H9 (cell line): ENCODE measurements around the gene DYNC2H1. TPM values are rescaled to one million over a fixed set of nuclear protein-coding genes. Genes with fewer than 3 reads are reported as not detected.

ENCODE experiments used
- DNase-seq: peaks from one replicate; pipeline ENCODE4 v3.0.0-alpha.2; 2017
- H2AFZ ChIP-seq: one replicate; pipeline ENCODE4 v1.6.1; 2013; ENCODE audit warnings: mild to moderate bottlenecking, low read length, control low read depth, moderate library complexity
- H2AK5ac ChIP-seq: 2 replicates; pipeline ENCODE4 v1.6.1; 2013; ENCODE audit warnings: low read length, control low read depth, mixed read lengths; ENCODE audit not compliant: insufficient read length
- H2BK120ac ChIP-seq: one replicate; pipeline ENCODE4 v1.6.1; 2013; ENCODE audit warnings: low read depth, mild to moderate bottlenecking, low read length, control low read depth, inconsistent platforms; ENCODE audit not compliant: poor library complexity, severe bottlenecking
- H2BK12ac ChIP-seq: 2 replicates; pipeline ENCODE4 v1.6.1; 2013; ENCODE audit warnings: low read length, control low read depth, mixed read lengths, low read depth; ENCODE audit not compliant: insufficient read length
- H2BK15ac ChIP-seq: 2 replicates; pipeline ENCODE4 v1.6.1; 2013; ENCODE audit warnings: low read depth, low read length, control low read depth
- H2BK20ac ChIP-seq: one replicate; pipeline ENCODE4 v1.6.1; 2013; ENCODE audit warnings: low read depth, mild to moderate bottlenecking, low read length, control low read depth, inconsistent platforms; ENCODE audit not compliant: poor library complexity, severe bottlenecking
- H2BK5ac ChIP-seq: 2 replicates; pipeline ENCODE4 v1.6.1; 2013; ENCODE audit warnings: low read length, control low read depth, mixed read lengths; ENCODE audit not compliant: insufficient read length
- H3K14ac ChIP-seq: 2 replicates; pipeline ENCODE4 v1.6.1; 2013; ENCODE audit warnings: low read length, control low read depth; ENCODE audit not compliant: insufficient read depth
- H3K18ac ChIP-seq: 2 replicates; pipeline ENCODE4 v1.6.1; 2013; ENCODE audit warnings: low read depth, mild to moderate bottlenecking, mixed read lengths, low read length, control low read depth; ENCODE audit not compliant: insufficient read length
- H3K23ac ChIP-seq: 2 replicates; pipeline ENCODE4 v1.6.1; 2013; ENCODE audit warnings: low read length, control low read depth, mixed read lengths, low read depth; ENCODE audit not compliant: insufficient read length
- H3K23me2 ChIP-seq: 2 replicates; pipeline ENCODE4 v1.6.1; 2013; ENCODE audit warnings: low read depth, mild to moderate bottlenecking, mixed read lengths, low read length, control low read depth; ENCODE audit not compliant: insufficient read length, poor library complexity, severe bottlenecking
- H3K27ac ChIP-seq: 2 replicates; pipeline ENCODE4 v1.5.1; 2013; ENCODE audit warnings: low read length, control low read depth, mixed read lengths, low read depth; ENCODE audit not compliant: insufficient read length
- H3K27me3 ChIP-seq: 2 replicates; pipeline ENCODE4 v1.6.1; 2013; ENCODE audit warnings: low read length, control low read depth, inconsistent platforms; ENCODE audit not compliant: insufficient read depth
- H3K4ac ChIP-seq: 2 replicates; pipeline ENCODE4 v1.6.1; 2013; ENCODE audit warnings: low read depth, mild to moderate bottlenecking, control low read depth, inconsistent platforms, low read length, moderate library complexity
- H3K4me1 ChIP-seq: 2 replicates; pipeline ENCODE4 v1.6.1; 2013; ENCODE audit warnings: low read length, control low read depth, inconsistent platforms; ENCODE audit not compliant: insufficient read depth
- H3K4me2 ChIP-seq: 2 replicates; pipeline ENCODE4 v1.6.1; 2013; ENCODE audit warnings: low read length, control low read depth, mixed read lengths; ENCODE audit not compliant: insufficient read length, insufficient read depth
- H3K56ac ChIP-seq: 2 replicates; pipeline ENCODE4 v1.6.1; 2013; ENCODE audit warnings: low read depth, mild to moderate bottlenecking, mixed read lengths, low read length, control low read depth; ENCODE audit not compliant: insufficient read length
- H3K79me1 ChIP-seq: 2 replicates; pipeline ENCODE4 v1.6.1; 2013; ENCODE audit warnings: low read depth, mild to moderate bottlenecking, moderate library complexity, low read length, control low read depth, inconsistent platforms; ENCODE audit not compliant: insufficient read depth, poor library complexity, severe bottlenecking
- H3K79me2 ChIP-seq: 2 replicates; pipeline ENCODE4 v1.6.1; 2013; ENCODE audit warnings: low read length, control low read depth, inconsistent platforms; ENCODE audit not compliant: insufficient read depth
- H3K9ac ChIP-seq: 2 replicates; pipeline ENCODE4 v1.6.1; 2013; ENCODE audit warnings: low read length, control low read depth, mixed read lengths; ENCODE audit not compliant: insufficient read length; ENCODE audit errors: extremely low read depth
- H3K9me3 ChIP-seq: one replicate; pipeline ENCODE4 v1.6.1; 2013; ENCODE audit warnings: low read depth, low read length, inconsistent platforms; ENCODE audit not compliant: control insufficient read depth
- H3T11ph ChIP-seq: one replicate; pipeline ENCODE4 v1.6.1; 2013; ENCODE audit warnings: mild to moderate bottlenecking, low read length, control low read depth, inconsistent platforms
- H4K20me1 ChIP-seq: one replicate; pipeline ENCODE4 v1.6.1; 2013; ENCODE audit not compliant: control insufficient read depth, insufficient read length, insufficient read depth
- H4K5ac ChIP-seq: 2 replicates; pipeline ENCODE4 v1.6.1; 2013; ENCODE audit warnings: low read depth, mild to moderate bottlenecking, mixed read lengths, low read length, control low read depth; ENCODE audit not compliant: insufficient read length
- H4K8ac ChIP-seq: replicated peaks from 2 replicates; pipeline ENCODE4 v1.6.1; 2013; ENCODE audit warnings: low read length, control low read depth, mixed read lengths, low read depth; ENCODE audit not compliant: insufficient read length
- H4K91ac ChIP-seq: 2 replicates; pipeline ENCODE4 v1.6.1; 2013; ENCODE audit warnings: low read depth, mild to moderate bottlenecking, moderate library complexity, mixed read lengths, low read length, control low read depth; ENCODE audit not compliant: insufficient read length
- H3K27ac Mint-ChIP-seq, 3 experiments: 2 replicates in 2 of 3; 3 replicates in 1 of 3; pipeline ENCODE4 v1.8.0; 2020 to 2021; ENCODE audit warnings: mixed read lengths in 3 of 3, mild to moderate bottlenecking in 1 of 3, moderate library complexity in 1 of 3
- H3K27me3 Mint-ChIP-seq: 2 replicates; pipeline ENCODE4 v1.8.0; 2021; ENCODE audit warnings: low read depth, mild to moderate bottlenecking, moderate library complexity, mixed read lengths
- H3K36me3 Mint-ChIP-seq, 3 experiments: 2 replicates in 2 of 3; 3 replicates in 1 of 3; pipeline ENCODE4 v1.8.0; 2020 to 2021; ENCODE audit warnings: low read depth in 3 of 3, mixed read lengths in 3 of 3; ENCODE audit not compliant: insufficient read depth in 1 of 3
- H3K4me1 Mint-ChIP-seq, 2 experiments: 2 replicates each; pipeline ENCODE4 v1.8.0; 2020; ENCODE audit warnings: mixed read lengths in 2 of 2
- H3K4me3 Mint-ChIP-seq, 2 experiments: 2 replicates in 1 of 2; 3 replicates in 1 of 2; pipeline ENCODE4 v1.8.0; 2020 to 2021; ENCODE audit warnings: mild to moderate bottlenecking in 2 of 2, mixed read lengths in 2 of 2, moderate library complexity in 1 of 2
- H3K9me3 Mint-ChIP-seq, 2 experiments: 2 replicates in 1 of 2; 3 replicates in 1 of 2; pipeline ENCODE4 v1.8.0; 2020; ENCODE audit warnings: mild to moderate bottlenecking in 2 of 2, mixed read lengths in 2 of 2, moderate library complexity in 1 of 2
- WGBS: extraction: QIAGEN DNeasy Blood & Tissue Kit; methylation state at CpG from one replicate; pipeline ENCODE4 v1.1.7; 2013; ENCODE audit warnings: missing lambda C conversion rate, low lambda C conversion rate, mixed read lengths; ENCODE audit not compliant: insufficient read length; ENCODE audit errors: extremely low coverage; 5-methylcytosine and 5-hydroxymethylcytosine counted together
- total RNA-seq: library from RNA; stranded (reverse); gene quantifications from 2 replicates; pipeline ENCODE4 v1.2.1, GENCODE V29; 2021
- TF ChIP-seq, protein P1 (sequence below): fragments of 200-600 bp; sonication (generic); conservative IDR thresholded peaks from 3 replicates; pipeline ENCODE4 v1.8.0; 2021; ENCODE audit warnings: antibody characterized with exemption, mild to moderate bottlenecking

The DYNC2H1 gene
- total RNA-seq, 1 experiment from 2014 or later, result 13.2 TPM

DNA sequence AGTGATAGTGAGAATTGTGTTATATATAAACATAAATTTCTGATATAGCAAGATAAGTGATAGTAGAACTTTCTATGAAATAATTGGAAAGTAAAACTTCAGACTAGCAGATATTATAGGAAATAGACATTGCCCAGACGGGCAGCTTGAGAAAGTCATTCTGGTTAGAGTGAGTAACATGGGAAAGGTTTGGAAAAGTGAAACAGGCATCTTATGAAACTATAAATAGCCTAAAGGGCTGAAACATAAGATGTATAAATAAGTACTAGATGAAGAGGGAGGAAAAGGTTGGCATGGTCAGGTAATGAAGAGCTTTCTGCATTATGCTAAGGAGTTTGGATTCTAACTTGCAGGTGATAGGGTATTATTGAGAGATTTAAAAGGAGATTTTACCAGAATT is 101.3 kb downstream of the DYNC2H1 start:
- Histone ChIP-seq H2BK5ac (no peak overlapping the region), H2AK5ac (no peak overlapping the region), H2BK20ac (no peak overlapping the region), H4K91ac (no peak overlapping the region), H3K27ac (no peak overlapping the region), H3K4me1 (no peaks in the 10 kb centered on the region), H3K27me3 (no peaks in the 10 kb centered on the region), H2BK120ac (no peak overlapping the region), H3K14ac (no peak overlapping the region), H4K20me1 (no peaks in the 10 kb centered on the region), H3K79me1 (no peaks in the 10 kb centered on the region), H3K4ac (no peak overlapping the region), H3K79me2 (no peaks in the 10 kb centered on the region), H3T11ph (no peak overlapping the region), H2BK12ac (no peak overlapping the region), H2AFZ (no peak overlapping the region), H3K4me2 (no peak overlapping the region), H3K9ac (no peak overlapping the region), H2BK15ac (no peak overlapping the region), H3K23me2 (no peaks in the 10 kb centered on the region), H3K56ac (no peak overlapping the region), H4K8ac (no peak overlapping the region), H4K5ac (no peak overlapping the region), H3K9me3 (no peaks in the 10 kb centered on the region), H3K18ac (no peak overlapping the region), H3K23ac (no peak overlapping the region)
- no peak for DNase-seq
- Mint-ChIP-seq H3K27ac (no peak overlapping the region), H3K9me3 (no peaks in the 10 kb centered on the region), H3K4me1 (no peaks in the 10 kb centered on the region), H3K4me3 (no peak overlapping the region), H3K36me3 (no peaks in the 10 kb centered on the region), H3K27me3 (no peaks in the 10 kb centered on the region)
- WGBS, result no CpG with 5 or more reads among the region's 1 CpG
- TF ChIP-seq, protein P1, sequence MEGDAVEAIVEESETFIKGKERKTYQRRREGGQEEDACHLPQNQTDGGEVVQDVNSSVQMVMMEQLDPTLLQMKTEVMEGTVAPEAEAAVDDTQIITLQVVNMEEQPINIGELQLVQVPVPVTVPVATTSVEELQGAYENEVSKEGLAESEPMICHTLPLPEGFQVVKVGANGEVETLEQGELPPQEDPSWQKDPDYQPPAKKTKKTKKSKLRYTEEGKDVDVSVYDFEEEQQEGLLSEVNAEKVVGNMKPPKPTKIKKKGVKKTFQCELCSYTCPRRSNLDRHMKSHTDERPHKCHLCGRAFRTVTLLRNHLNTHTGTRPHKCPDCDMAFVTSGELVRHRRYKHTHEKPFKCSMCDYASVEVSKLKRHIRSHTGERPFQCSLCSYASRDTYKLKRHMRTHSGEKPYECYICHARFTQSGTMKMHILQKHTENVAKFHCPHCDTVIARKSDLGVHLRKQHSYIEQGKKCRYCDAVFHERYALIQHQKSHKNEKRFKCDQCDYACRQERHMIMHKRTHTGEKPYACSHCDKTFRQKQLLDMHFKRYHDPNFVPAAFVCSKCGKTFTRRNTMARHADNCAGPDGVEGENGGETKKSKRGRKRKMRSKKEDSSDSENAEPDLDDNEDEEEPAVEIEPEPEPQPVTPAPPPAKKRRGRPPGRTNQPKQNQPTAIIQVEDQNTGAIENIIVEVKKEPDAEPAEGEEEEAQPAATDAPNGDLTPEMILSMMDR, result no peak
